Ascending aorta (tissue), 2 donors: ENCODE results near the gene TMEM59. TPM values are rescaled to one million over a fixed set of nuclear protein-coding genes. Genes with fewer than 3 reads are reported as not detected.
"Not testable (repeated sequence)": the region's sequence is repeated elsewhere in the genome, so short reads cannot be mapped to it uniquely, and the experiment has no call there.

Source experiments
- DNase-seq, 2 donors: peaks; one replicate each; pipeline ENCODE4 v3.0.0-alpha.2; 2019; ENCODE audit warnings: low spot score in 2 of 2
- H3K27ac ChIP-seq, 2 donors: fragments of 200-600 bp; sonication (generic); one replicate each; pipeline ENCODE4 v1.5.1; 2016 to 2017; ENCODE audit warnings: mild to moderate bottlenecking in 1 of 2
- H3K27me3 ChIP-seq: fragments of 200-600 bp; sonication (generic); one replicate; pipeline ENCODE4 v1.5.1; 2017
- H3K36me3 ChIP-seq, 2 donors: fragments of 200-600 bp; sonication (generic); one replicate each; pipeline ENCODE4 v1.5.1; 2016
- H3K4me1 ChIP-seq, 2 donors: fragments of 200-600 bp; sonication (generic); one replicate each; pipeline ENCODE4 v1.5.1; 2016 to 2017; ENCODE audit warnings: mild to moderate bottlenecking in 1 of 2
- H3K4me3 ChIP-seq, 2 donors: fragments of 200-600 bp; sonication (generic); one replicate each; pipeline ENCODE4 v1.5.1; 2016 to 2017; ENCODE audit warnings: mild to moderate bottlenecking in 1 of 2
- H3K9me3 ChIP-seq, 2 donors: fragments of 200-600 bp; sonication (generic); one replicate each; pipeline ENCODE4 v1.5.1; 2016
- intact Hi-C: fragments of 100-400 bp; cut with DNase I; formaldehyde crosslinking; loops from one replicate; pipeline ENCODE4 v1.15.1; 2023
- total RNA-seq: library from RNA; depleted of rRNA; stranded (reverse); fragments of >200 nt; gene quantifications from one replicate; pipeline ENCODE4 v1.1.0, GENCODE V29; 2016
- TF ChIP-seq, protein P1 (sequence below), 3 experiments: fragments of 200-600 bp in 2 of 3; fragments of 450-650 bp in 1 of 3; sonication (generic) in 2 of 3; IDR thresholded peaks; one replicate each; pipeline ENCODE4 v1.5.1; 2016 to 2019; ENCODE audit warnings: antibody characterized with exemption in 3 of 3, mild to moderate bottlenecking in 1 of 3, moderate library complexity in 1 of 3

TMEM59 gene
- total RNA-seq, 1 donor from 2014 or later = 97.5 TPM

DNA sequence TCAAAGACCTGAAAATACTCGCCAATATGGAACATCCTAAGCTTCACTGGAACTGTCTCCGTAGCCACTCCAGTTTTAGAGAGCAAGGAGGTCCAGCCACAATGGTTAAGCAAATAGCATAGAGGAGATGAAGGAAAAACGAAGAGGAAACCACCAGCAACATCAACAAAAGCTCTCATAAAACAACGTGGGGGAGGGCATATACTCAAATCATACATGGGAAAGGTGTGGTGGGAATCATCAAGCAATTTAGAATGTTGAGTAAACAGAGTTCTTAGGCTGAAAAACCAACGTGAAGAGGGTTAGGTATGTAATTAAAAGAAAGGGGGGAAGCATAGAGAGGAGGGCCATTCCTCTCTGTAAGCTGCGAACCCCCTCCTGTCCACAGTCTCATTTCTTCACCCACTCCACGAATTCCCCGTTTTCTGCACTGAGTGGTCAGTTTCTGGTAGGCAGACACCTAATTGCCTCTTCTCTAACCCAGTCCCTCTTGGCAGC lies 1.0 kb downstream of the TMEM59 start:
- Histone ChIP-seq H3K9me3 (no peaks in the 10 kb centered on the region), H3K4me3 (peak overlapping the region; percentile 91 to 94), H3K27ac (peak overlapping the region; percentile 96 to 98), H3K36me3 (no peaks in the 10 kb centered on the region), H3K27me3 (no peaks in the 10 kb centered on the region), H3K4me1 (peaks cover 5 to 48% of the 10 kb centered on the region in 2 donors)
- intact Hi-C loops = loop anchor here (2.0 to 5.0 kb wide), 6 partner anchors 163 to 665 kb away; partner anchors contain the start of genes NDC1, TTC4 and YIPF1
- TF ChIP-seq, protein P1, sequence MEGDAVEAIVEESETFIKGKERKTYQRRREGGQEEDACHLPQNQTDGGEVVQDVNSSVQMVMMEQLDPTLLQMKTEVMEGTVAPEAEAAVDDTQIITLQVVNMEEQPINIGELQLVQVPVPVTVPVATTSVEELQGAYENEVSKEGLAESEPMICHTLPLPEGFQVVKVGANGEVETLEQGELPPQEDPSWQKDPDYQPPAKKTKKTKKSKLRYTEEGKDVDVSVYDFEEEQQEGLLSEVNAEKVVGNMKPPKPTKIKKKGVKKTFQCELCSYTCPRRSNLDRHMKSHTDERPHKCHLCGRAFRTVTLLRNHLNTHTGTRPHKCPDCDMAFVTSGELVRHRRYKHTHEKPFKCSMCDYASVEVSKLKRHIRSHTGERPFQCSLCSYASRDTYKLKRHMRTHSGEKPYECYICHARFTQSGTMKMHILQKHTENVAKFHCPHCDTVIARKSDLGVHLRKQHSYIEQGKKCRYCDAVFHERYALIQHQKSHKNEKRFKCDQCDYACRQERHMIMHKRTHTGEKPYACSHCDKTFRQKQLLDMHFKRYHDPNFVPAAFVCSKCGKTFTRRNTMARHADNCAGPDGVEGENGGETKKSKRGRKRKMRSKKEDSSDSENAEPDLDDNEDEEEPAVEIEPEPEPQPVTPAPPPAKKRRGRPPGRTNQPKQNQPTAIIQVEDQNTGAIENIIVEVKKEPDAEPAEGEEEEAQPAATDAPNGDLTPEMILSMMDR (IDR thresholded peaks at IDR 0.05) = no peak
- no peak for DNase-seq

DNA sequence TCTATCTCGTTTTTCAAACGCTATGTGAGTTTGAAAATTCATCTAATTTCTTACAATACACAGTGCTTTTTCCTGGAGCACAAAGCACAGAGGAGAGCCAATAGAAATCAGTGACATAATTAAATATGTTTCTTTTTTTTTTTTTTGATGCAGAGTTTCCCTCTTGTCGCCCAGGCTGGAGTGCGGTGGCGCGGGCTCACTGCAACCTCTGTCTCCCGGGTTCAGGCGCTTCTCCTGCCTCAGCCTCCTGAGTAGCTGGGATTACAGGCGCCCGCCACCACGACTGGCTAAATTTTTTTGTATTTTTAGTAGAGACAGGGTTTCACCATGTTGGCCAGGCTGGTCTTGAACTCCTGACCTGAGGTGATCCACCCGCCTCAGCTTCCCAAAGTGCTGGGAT lies 2.6 kb downstream of the TMEM59 start:
- peak overlapping the region in 1 of 2 donors; percentile 91 for H3K4me3 ChIP-seq
- DNase-seq, H3K27me3 ChIP-seq, H3K36me3 ChIP-seq, H3K9me3 ChIP-seq, H3K27ac ChIP-seq: not testable (repeated sequence)
- intact Hi-C loops = loop anchor here (5.0 kb wide), 3 partner anchors 437 to 667 kb away; partner anchors contain the start of gene TTC4
- peaks cover 5 to 50% of the 10 kb centered on the region in 2 donors for H3K4me1 ChIP-seq

DNA sequence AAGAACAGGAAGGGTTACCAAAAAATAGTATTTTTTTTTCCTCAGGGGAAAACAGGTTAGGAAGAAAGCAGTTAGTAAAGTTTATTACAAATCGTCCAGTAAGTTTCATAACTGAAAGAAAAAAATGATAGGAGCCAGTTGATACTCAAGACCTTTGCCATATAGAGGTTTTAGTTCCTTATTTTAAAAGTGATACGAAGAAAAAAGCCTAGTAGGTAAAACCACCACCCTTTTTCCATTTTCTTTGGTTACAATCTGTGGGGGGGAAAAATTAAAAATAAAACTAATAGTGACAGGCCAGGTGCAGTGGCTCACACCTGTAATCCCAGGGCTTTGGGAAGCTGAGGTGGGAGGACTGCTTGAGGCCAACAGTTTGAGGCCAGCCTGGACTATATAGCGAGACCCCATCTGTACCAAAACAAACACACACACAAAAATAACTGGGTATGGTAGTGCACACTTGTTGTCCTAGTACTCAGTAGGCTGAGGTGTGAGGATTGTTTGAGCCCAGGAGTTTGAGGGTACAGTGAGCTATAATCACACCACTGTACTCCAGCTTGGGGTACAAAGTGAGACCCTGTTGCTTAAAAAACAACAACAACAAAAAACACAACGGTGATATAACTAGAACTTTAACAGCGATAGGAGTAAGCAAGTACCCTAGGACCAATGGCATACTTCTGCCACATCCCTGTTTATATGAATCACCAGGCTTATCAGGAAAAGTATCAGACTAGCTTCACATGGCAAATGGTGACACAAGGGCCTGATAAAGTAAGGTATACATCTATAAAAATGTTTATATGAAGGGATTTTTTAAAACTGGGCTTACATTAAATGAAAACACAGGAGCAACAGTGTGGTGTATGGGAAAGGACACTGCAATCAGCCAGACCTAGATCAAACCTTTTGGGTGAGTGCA lies 5.4 kb downstream of the TMEM59 start:
- TF ChIP-seq, protein P1 (IDR thresholded peaks at IDR 0.05) = no peak
- Histone ChIP-seq H3K27ac (no peak overlapping the region), H3K27me3 (no peaks in the 10 kb centered on the region), H3K36me3 (peaks cover 6 to 19% of the 10 kb centered on the region in 2 donors), H3K4me3 (no peak overlapping the region), H3K4me1 (peaks cover 0 to 41% of the 10 kb centered on the region in 2 donors), H3K9me3 (no peaks in the 10 kb centered on the region)
- intact Hi-C loops = no loop called here
- no peak for DNase-seq

DNA sequence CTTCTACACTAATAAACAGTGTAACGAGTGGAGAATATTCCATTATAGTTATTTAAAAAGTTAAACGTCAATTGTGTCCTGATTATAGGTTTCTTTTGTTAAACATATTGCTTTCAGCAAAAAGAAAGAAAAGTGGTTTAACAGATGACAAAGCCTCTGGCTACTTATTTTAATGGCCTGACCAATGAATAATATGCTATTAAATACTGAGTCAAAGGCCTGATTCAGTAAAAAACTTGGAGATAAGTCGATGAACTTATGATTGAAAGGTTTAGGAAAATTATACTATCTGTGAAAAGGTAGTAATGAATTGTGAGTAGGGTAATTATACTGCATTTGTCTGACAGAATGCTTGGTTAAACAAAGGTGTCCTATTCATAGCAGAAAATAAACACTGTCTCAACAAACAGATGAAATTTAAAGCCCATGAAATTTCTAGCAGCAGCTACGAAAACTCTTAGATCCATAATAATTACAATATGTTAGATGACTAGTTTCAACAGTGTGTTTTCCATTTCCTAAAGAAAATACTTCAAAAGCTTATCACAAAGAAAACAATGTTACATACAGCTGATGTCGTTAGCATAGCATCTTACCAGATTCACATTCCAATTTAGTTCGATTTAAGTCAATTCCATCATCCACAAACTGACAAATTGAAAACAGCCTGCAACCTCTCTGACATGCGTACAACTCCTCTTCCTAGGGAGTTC lies 6.2 kb downstream of the TMEM59 start:
- Histone ChIP-seq H3K27ac (no peak overlapping the region), H3K36me3 (peaks cover 15 to 27% of the 10 kb centered on the region in 2 donors), H3K9me3 (no peaks in the 10 kb centered on the region), H3K4me1 (peaks cover 0 to 40% of the 10 kb centered on the region in 2 donors), H3K27me3 (no peaks in the 10 kb centered on the region), H3K4me3 (no peak overlapping the region)
- DNase-seq = no peak
- intact Hi-C loops = no loop called here
- TF ChIP-seq, protein P1 (IDR thresholded peaks at IDR 0.05) = no peak

DNA sequence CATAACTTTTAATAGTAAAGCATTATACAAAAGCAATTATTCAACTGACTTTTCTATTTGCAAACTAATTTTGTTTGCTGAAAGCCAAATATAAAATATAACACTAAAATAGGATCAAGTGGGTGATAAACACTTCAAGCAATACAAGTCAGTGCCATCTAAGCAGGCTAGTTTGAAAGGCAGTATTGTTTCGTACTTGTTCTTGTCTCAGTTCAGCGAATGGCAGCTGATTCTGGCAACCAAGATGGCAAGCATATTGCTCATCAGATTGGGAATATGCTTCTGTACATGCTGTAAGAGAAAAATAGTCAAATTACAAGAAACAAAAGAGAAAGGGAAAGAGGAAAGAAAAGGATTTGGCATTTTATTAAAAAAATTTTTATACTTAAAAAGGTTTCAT lies 7.5 kb downstream of the TMEM59 start:
- intact Hi-C loops = no loop called here
- H3K4me1 ChIP-seq = peaks cover 0 to 28% of the 10 kb centered on the region in 2 donors

More for the DNA sequence above, 7.5 kb downstream of the TMEM59 start:
- no peaks in the 10 kb centered on the region for H3K27me3 ChIP-seq
- H3K9me3 ChIP-seq = no peaks in the 10 kb centered on the region
- no peak overlapping the region for H3K27ac ChIP-seq
- H3K36me3 ChIP-seq = peaks cover 28 to 40% of the 10 kb centered on the region in 2 donors
- H3K4me3 ChIP-seq = no peak overlapping the region
- TF ChIP-seq, protein P1 (IDR thresholded peaks at IDR 0.05) = no peak
- no peak for DNase-seq
